Activated naive CD4-positive, alpha-beta T cell treated with Interleukin-2 at 50 U/mL for 16 hours (primary cell): ENCODE data around the gene BABAM2.

Source experiments
- DNase-seq: peaks from one replicate; pipeline ENCODE4 v3.0.0-alpha.2; 2020

BABAM2 gene

GRCh38 chr2:28036307-28036706, 145.8 kb downstream of the BABAM2 start:
- DNase-seq = no peak

GRCh38 chr2:28038722-28039121, 148.2 kb downstream of the BABAM2 start:
- no peak for DNase-seq

DNA sequence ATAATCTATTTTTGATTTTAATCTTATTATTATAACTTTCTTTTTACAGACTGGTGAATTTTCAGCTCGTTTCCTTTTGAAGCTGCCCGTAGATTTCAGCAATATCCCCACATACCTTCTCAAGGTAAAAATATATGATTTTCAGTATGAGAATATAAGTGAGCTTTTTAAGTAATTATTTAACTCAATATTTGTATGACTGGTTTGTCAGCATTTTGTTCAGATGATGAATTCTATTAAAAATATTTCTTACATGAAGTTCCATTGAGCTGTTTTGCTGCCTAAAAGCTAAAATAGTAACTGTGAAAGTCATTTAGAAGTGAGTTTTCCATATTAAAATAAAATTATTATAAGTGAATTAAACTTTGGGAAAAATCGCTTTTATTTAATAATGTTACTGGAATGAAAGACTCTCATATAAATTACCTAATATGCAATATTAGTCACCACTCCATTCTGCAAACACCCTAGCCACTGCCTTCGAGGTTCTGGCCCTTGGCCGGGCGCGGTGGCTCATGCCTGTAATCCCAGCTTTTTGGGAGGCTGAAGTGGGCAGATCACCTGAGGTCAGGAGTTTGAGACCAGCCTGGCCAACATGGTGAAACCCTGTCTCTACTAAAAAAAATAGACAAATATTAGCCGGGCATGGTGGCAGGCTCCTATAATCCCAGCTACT, 155.3 kb downstream of the BABAM2 start:
- DNase-seq = no peak

GRCh38 chr2:28046921-28047320, 156.4 kb downstream of the BABAM2 start:
- no peak for DNase-seq

- no peak for DNase-seq
These were observed 157.2 kb downstream of the BABAM2 start for GRCh38 chr2:28047681-28048080.

GRCh38 chr2:28048341-28048740, 157.8 kb downstream of the BABAM2 start:
- no peak for DNase-seq

DNA sequence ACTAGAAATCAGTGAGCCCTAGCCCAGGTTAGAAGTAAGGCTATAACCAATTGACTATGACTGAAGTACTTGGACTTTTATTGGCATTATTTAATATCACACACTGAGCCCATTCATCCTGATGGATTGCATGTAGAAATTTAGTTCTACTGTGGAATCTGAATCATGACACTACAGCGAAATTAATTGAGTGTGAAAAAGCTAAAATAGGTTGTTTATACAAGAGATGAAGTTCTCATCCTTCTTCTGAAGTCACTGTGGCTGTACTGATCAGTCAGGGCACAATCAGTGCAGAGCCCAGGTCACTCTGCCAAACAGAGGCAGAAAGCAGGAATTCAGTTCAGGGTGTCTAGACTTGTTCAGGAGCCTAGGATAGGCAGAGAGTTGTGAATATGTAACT, 158.9 kb downstream of the BABAM2 start:
- DNase-seq = no peak

DNA sequence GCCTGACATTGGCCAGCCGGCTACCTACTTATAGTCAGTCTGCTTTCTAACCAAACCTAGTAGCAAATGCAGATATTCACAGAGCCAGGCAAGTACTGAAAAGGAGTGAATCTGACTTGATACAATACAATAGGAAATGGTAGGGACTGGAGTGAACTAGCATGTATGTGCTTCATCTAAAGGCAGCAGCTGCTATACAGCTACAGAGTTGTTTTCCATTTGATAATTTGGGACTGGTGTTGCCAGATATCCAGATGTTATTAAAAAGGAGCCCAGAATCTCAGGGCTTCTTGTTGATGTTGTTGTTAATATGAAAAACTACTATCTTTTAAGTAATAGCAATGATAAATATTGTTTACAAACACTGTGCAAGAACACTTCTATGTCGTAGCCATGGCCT, 159.4 kb downstream of the BABAM2 start:
- DNase-seq = no peak

DNA sequence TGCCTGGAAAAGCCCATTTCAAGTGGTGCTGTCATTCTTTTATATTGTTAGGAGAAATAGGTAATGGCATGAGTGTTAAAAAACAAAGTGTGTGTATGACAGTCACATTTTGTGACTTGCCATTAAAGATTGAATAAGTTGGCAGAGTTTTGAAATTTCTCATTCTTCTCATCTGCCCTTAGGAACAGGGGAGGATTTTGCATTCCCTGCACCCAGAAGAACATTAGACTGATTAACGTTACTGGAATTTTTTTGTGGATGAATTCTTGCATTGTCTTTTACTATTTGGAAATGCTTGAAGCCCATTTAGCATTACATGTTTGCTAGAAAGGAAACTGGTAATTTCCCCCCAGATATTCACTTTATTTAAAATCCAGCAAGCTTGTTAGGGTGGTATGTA, 162.2 kb downstream of the BABAM2 start:
- no peak for DNase-seq

- DNase-seq = no peak
These were observed 163.1 kb downstream of the BABAM2 start for GRCh38 chr2:28053597-28053996.

- DNase-seq = no peak
These were observed 164.4 kb downstream of the BABAM2 start for GRCh38 chr2:28054916-28055315.

DNA sequence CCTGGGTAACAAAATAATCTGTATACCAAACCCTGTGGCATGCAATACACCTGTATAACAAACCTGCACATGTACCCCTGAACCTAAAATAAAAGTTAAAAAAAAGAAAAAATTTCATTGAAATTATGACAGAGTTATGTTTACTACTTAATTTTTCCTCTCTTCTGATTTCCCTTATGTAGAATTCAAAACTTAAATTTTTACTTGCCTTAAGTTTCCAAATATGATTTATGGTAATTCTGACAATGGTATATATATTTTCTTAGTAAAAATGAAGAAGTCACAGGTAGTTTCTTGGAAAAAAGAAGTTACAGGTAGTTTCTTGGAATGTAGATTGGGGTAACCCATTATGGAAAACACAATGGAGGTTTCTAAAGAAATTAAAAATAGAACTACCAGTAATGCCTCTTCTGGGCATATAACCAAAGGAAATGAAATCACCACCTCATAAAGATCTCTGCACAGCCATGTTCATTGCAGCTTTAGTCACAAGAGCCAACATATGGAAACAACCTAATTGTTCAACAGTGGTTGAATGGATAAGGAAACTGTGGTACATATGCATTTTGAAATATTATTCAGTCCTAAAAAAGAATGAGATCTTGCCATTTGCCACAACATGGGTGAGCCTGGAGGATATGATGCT, 164.9 kb downstream of the BABAM2 start:
- no peak for DNase-seq

DNA sequence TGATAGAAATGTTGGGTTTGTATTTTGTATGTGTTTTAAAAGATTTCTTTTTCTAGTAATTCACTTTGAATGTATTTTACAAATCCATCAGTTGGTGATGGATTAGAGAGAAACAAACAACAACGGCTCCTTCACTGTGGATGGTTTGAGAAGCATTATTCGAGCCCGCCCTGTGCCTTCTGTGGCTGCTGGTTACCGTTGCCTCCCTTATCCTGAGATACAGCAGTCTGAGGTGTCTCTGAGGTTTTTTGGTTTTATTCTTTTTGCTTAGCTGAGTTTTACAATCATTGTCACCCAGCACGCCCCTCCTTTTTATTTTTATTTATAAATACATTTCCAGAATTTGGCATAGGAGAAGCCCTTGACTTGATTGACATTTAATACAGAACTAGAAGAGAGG, 168.3 kb downstream of the BABAM2 start:
- no peak for DNase-seq

GRCh38 chr2:28062867-28063266, 172.3 kb downstream of the BABAM2 start:
- DNase-seq = no peak

- DNase-seq = no peak
These were observed 173.0 kb downstream of the BABAM2 start for GRCh38 chr2:28063492-28063962.

GRCh38 chr2:28067602-28068001, 177.1 kb downstream of the BABAM2 start:
- DNase-seq = no peak

DNA sequence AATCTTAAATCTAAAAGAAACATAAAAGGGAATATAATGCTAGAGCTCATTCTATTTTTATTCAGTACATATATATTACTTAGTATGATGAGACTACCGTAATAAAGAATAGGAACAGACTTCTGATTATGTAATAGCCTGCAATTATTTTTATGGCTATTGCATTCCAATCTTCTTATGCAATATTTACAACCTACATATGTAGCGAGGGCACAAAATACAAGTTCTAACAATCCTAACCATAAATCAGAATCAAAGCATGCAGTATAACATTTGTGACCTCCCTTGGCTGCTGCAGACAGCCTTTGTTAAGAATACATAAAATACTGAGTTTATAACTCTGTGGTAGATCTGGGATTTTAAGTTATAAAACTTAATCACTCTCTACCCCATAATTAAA, 177.6 kb downstream of the BABAM2 start:
- DNase-seq = no peak

DNA sequence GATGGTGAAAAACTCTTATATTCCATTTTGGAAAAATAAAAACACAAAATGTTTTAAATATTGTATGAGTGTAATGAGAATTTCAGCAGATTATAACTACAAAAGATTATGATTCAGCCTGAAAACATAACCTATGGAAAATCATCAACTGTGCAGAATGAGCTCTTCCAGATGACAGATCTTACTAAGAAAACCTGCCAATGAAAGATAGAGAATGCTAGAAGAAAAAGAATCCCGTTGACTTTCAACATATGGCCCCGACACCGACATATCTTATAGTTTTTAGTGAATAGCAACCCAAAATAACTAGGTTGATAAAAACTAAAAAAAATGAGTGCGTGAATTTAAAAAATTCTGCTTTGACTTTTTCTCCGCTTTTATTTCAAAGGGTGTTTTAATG, 178.0 kb downstream of the BABAM2 start:
- no peak for DNase-seq

DNA sequence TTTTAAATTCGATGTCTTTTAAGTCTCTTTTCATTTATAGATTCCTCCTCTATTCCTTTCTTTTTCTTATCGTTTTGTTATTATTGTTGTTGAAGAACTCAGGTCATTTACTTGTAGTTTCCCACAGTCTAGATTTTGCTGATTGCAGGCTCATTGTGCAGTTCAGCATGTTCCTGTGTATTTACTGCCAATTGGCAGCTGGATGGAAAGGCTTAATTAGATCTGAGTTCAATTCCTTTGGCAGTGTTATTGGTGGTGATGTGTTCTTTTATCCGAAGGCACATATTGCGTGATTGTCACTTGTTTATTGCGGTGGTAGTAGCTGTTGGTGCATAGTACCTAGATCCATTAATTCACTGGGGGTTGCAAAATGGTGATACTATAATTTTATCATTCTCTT, 180.7 kb downstream of the BABAM2 start:
- no peak for DNase-seq

GRCh38 chr2:28074137-28074536, 183.6 kb downstream of the BABAM2 start:
- DNase-seq = no peak

GRCh38 chr2:28080911-28081310, 190.4 kb downstream of the BABAM2 start:
- no peak for DNase-seq

DNA sequence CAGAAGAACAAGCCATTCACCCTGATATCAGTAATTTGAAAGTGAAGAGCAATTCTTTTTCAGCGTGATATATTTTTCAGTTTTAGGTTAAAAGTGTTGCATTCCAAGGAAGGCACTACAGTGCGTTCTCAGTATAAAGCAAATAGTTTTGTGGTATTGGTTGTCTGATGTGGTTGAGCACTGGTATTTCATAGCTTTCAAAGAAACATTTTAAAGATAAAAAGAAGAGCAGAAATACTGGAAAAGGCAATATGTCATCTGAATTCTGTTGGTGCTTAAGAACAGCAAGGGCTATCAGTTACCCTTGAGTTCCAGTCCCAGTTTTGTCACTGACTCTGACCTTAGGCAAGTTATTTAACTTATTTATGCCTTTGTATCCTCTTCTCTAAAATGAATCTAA, 191.6 kb downstream of the BABAM2 start:
- DNase-seq = no peak

- no peak for DNase-seq
These were observed 192.9 kb downstream of the BABAM2 start for GRCh38 chr2:28083476-28083875.

GRCh38 chr2:28084564-28084963, 194.0 kb downstream of the BABAM2 start:
- no peak for DNase-seq

DNA sequence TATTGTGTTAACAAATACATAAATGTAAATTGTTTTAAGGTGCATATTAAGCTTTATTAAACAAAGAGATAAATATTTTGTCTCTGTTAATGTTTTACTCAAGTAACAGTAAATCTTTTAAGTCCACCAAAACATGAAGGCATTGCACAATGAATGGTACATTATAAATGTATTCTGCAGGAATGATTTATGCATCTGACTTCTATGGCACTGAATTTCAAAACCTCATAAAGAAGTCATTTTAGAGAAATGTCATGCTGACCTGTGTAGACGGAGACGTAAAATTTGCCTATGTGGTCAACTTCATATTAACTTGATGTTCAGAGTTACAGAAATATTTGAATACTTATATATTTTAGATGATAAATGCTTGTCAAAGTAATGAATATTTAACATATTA, 194.7 kb downstream of the BABAM2 start:
- DNase-seq = no peak
